Fibroblast of mammary gland (primary cell): ENCODE data around the gene MAG.

ENCODE experiments used
- DNase-seq: peaks from one replicate; pipeline ENCODE4 v3.0.0-alpha.2; 2010; ENCODE audit warnings: low read depth
- H3K4me3 ChIP-seq: 2 replicates; pipeline ENCODE4 v1.5.1; 2011; ENCODE audit warnings: low read depth, mild to moderate bottlenecking, low read length, moderate library complexity; ENCODE audit not compliant: control insufficient read depth
- CTCF ChIP-seq: conservative IDR thresholded peaks from 2 replicates; pipeline ENCODE4 v1.5.1; 2011; ENCODE audit warnings: low read depth, low read length, inconsistent platforms; ENCODE audit not compliant: control insufficient read depth, insufficient read depth

Gene MAG

GRCh38 chr19:35314031-35314430, 22.1 kb downstream of the MAG start:
- no peak for TF ChIP-seq CTCF
- DNase-seq = no peak
- no peak overlapping the region for H3K4me3 ChIP-seq

GRCh38 chr19:35314858-35315470, 23.0 kb downstream of the MAG start:
- no peak overlapping the region for H3K4me3 ChIP-seq
- no peak for TF ChIP-seq CTCF
- DNase-seq = no peak

GRCh38 chr19:35315883-35316282, 23.9 kb downstream of the MAG start:
- no peak overlapping the region for H3K4me3 ChIP-seq
- TF ChIP-seq CTCF = no peak
- no peak for DNase-seq

- DNase-seq = no peak
- no peak for TF ChIP-seq CTCF
- no peak overlapping the region for H3K4me3 ChIP-seq
Observed at GRCh38 chr19:35316560-35316959, 24.6 kb downstream of the MAG start.

- no peak overlapping the region for H3K4me3 ChIP-seq
- no peak for TF ChIP-seq CTCF
- DNase-seq = no peak
Observed at GRCh38 chr19:35317464-35318043, 25.6 kb downstream of the MAG start.

- DNase-seq = peak; percentile 82
- TF ChIP-seq CTCF = no peak
- no peak overlapping the region for H3K4me3 ChIP-seq
Observed at GRCh38 chr19:35318679-35319448, 26.9 kb downstream of the MAG start.
